GM20000 (cell line): ENCODE measurements around the gene MUC5B.
"Not testable (repeated sequence)": the region's sequence is repeated elsewhere in the genome, so short reads cannot be mapped to it uniquely, and the experiment has no call there.

ENCODE experiments used
- DNase-seq: peaks from one replicate; pipeline ENCODE4 v3.0.0; 2012; ENCODE audit warnings: low spot score
- TF ChIP-seq, protein P1 (sequence below): IDR thresholded peaks from 2 replicates; pipeline ENCODE4 v1.5.1; 2012; ENCODE audit warnings: mild to moderate bottlenecking, control low read depth; ENCODE audit errors: extremely low read depth, missing control alignments

MUC5B gene

GRCh38 chr11:1262172-1263006 lies 39.5 kb downstream of the MUC5B start:
- TF ChIP-seq, protein P1, sequence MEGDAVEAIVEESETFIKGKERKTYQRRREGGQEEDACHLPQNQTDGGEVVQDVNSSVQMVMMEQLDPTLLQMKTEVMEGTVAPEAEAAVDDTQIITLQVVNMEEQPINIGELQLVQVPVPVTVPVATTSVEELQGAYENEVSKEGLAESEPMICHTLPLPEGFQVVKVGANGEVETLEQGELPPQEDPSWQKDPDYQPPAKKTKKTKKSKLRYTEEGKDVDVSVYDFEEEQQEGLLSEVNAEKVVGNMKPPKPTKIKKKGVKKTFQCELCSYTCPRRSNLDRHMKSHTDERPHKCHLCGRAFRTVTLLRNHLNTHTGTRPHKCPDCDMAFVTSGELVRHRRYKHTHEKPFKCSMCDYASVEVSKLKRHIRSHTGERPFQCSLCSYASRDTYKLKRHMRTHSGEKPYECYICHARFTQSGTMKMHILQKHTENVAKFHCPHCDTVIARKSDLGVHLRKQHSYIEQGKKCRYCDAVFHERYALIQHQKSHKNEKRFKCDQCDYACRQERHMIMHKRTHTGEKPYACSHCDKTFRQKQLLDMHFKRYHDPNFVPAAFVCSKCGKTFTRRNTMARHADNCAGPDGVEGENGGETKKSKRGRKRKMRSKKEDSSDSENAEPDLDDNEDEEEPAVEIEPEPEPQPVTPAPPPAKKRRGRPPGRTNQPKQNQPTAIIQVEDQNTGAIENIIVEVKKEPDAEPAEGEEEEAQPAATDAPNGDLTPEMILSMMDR, result no peak
- DNase-seq, result peak; percentile 94

DNA sequence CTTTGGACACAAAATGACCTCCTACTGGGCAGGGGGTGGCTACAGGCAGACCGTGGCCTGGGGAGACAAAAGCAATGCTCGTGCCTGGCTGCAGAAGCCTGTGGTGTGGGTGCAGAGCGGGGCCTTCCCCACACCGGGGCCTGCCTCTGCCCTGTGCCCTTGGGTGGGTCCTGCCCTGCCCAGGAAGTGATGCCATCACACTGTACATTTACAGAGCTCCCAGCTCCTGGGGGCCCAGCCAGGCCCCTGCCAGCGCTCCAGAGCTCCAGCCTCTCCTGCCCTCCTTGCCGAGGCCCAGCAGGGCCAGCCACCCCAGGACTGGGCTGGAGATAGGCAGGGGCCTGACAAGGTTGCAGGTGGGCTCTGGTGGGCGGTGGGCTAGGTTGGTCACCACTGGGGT lies 40.1 kb downstream of the MUC5B start:
- TF ChIP-seq, protein P1, result no peak
- DNase-seq, result no peak

DNA sequence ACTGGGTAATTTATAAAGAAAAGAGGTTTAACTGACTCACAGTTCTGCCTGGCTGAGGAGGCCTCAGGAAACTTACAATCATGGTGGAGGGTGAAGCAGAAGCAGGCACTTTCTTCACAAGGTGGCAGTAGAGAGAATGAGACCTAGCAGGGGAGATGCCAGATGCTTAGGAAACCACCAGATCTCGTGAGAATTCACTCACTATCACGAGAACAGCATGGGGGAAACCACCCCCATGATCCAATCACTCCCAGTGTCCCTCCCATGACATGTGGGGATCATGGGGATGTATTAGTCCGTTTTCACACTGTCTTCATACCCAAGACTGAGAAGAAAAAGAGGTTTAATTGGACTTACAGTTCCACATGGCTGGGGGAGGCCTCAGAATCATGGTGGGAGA lies 41.6 kb downstream of the MUC5B start:
- DNase-seq, result not testable (repeated sequence)

GRCh38 chr11:1265480-1265879 lies 42.6 kb downstream of the MUC5B start:
- not testable (repeated sequence) for DNase-seq

- DNase-seq, result not testable (repeated sequence)
These were observed 44.1 kb downstream of the MUC5B start for GRCh38 chr11:1266976-1267375.

DNA sequence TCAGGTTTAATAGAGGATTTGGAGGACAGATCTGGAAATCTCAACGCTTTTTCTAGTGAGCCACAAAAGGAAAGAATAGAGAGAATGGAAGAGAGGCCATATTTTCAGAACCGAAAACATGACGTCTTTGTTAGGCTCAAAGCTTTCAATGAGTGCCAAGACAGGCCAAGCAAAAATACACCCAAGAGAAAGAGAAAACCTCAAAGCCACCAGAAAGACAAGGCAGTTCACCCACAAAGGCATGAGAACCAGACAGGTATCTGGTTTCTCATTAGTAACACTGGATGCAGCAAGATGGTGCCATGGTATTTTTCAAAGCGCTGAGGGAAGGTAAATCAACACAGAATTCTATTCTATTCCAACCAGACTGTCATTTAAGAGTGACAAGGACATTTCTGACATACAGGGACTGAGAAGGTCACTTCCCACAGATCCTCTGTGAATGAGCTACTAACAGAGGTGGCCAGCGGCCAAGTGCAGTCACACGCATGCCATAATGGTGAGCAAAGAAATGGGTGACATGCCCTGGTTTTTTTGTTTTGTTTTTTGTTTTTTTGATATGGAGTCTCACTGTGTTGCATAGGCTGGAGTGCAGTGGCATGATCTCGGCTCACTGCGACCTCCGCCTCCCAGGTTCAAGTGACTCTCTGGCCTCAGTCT lies 44.7 kb downstream of the MUC5B start:
- TF ChIP-seq, protein P1, result no peak

DNA sequence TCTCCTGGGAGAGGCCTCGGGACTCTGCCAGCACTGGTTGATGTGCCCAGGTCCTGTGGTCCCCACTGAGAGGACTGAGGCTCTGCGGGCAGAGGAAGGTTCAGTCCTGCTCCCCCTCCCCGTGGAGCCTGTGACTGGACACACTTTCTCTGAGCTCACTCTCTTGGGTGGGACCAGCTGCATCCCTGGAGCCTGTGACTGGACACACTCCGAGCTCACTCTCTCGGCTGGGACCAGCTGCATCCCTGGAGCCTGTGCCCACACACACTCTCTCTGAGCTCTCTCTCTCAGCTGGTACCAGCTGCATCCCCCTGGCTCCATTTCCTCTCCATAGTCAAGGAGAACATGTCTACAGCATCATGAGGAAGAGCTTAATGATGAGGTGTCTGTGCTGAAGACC lies 47.1 kb downstream of the MUC5B start:
- no peak for DNase-seq
- TF ChIP-seq, protein P1, result no peak

More for the DNA sequence above, 44.7 kb downstream of the MUC5B start:
- DNase-seq, result no peak

GRCh38 chr11:1270476-1270875 lies 47.6 kb downstream of the MUC5B start:
- DNase-seq, result no peak
- TF ChIP-seq, protein P1, result no peak

DNA sequence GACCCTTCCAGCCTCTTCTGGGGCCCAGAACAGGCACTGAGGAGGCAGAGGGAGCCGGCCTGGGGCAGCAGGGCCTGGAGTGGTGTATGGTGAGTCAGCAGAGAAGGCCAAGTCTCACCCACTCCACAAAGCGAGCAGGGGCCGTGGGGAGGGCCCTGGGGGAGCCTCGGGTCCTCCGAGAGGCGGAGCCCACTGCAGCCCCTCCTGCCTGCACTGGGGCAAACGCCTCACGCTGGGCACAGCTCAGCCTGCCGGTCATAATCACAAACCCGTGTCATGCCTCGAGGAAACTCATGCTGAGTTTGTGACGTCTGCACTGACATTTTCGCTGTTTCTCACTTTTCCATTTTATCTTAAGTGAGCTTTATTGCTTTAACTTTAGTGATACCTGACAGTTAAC lies 48.1 kb downstream of the MUC5B start:
- TF ChIP-seq, protein P1, result no peak
- no peak for DNase-seq
